Transverse colon (tissue), 4 donors: ENCODE measurements around the gene UBR3. TPM values are rescaled to one million over a fixed set of nuclear protein-coding genes. Genes with fewer than 3 reads are reported as not detected.

Experiments
- DNase-seq: peaks from one replicate; pipeline ENCODE4 v3.0.0-alpha.2; 2019
- H3K27ac ChIP-seq, 4 donors: fragments of 200-600 bp; sonication (generic); 2 replicates each; pipeline ENCODE4 v1.5.1; 2016 to 2018; ENCODE audit warnings: inconsistent platforms in 4 of 4
- H3K27me3 ChIP-seq: fragments of 200-600 bp; sonication (generic); 2 replicates; pipeline ENCODE4 v1.5.1; 2017; ENCODE audit warnings: inconsistent platforms
- H3K36me3 ChIP-seq, 4 donors: fragments of 200-600 bp; sonication (generic); 2 replicates each; pipeline ENCODE4 v1.5.1; 2017 to 2019; ENCODE audit warnings: inconsistent platforms in 4 of 4
- H3K4me1 ChIP-seq, 4 donors: fragments of 200-600 bp; sonication (generic); 2 replicates each; pipeline ENCODE4 v1.5.1; 2017 to 2020; ENCODE audit warnings: inconsistent platforms in 4 of 4
- H3K4me3 ChIP-seq, 4 donors: fragments of 200-600 bp; sonication (generic); 1 replicate in 1 of 4; 2 replicates in 3 of 4; pipeline versions ENCODE4 v1.5.1 to v1.6.1; 2017 to 2019; ENCODE audit warnings: inconsistent platforms in 4 of 4
- H3K9me3 ChIP-seq, 2 donors: fragments of 200-600 bp; sonication (generic); 2 replicates each; pipeline ENCODE4 v1.5.1; 2017 to 2019; ENCODE audit warnings: inconsistent platforms in 2 of 2
- EP300 ChIP-seq: sonication (generic); formaldehyde crosslinking; IDR thresholded peaks from one replicate; pipeline ENCODE4 v1.6.1; 2017; ENCODE audit warnings: antibody characterized with exemption, low read depth
- POLR2A ChIP-seq: fragments of 450-650 bp; IDR thresholded peaks from one replicate; pipeline ENCODE4 v1.6.1; 2016; ENCODE audit warnings: antibody characterized with exemption, mild to moderate bottlenecking, moderate library complexity
- POLR2AphosphoS5 ChIP-seq, 3 donors: sonication (generic); formaldehyde crosslinking; IDR thresholded peaks; one replicate each; pipeline ENCODE4 v1.6.1; 2016; ENCODE audit warnings: antibody characterized with exemption in 3 of 3
- WGBS, 2 donors: methylation state at CpG; one replicate each; pipeline ENCODE4 v1.1.5; 2018; ENCODE audit warnings: low coverage in 1 of 2; 5-methylcytosine and 5-hydroxymethylcytosine counted together
- in situ Hi-C, 4 donors: fragments of 200-750 bp; cut with MboI; loops; one replicate each; pipeline versions ENCODE4 v1.15.0 to v1.15.1; 2017; ENCODE audit warnings: low sequenced_read_pairs in 3 of 4, low pct_ligation_motif_present in 1 of 4, low pct_unique_long_range_greater_than_20kb in 1 of 4
- intact Hi-C: fragments of 100-400 bp; cut with DNase I; formaldehyde crosslinking; loops from one replicate; pipeline ENCODE4 v1.15.1; 2023; ENCODE audit warnings: low total_unique reads
- total RNA-seq, 4 donors: library from RNA; depleted of rRNA; stranded (reverse); fragments of >200 nt; gene quantifications; one replicate each; pipeline ENCODE4 v1.1.0, GENCODE V29; 2016
- TF ChIP-seq, protein P1 (sequence below), 5 experiments: fragments of 200-600 bp in 3 of 5; fragments of 450-650 bp in 2 of 5; sonication (generic) in 3 of 5; IDR thresholded peaks; 1 replicate in 2 of 5; 2 replicates in 3 of 5; pipeline ENCODE4 v1.5.1; 2016 to 2017; ENCODE audit warnings: antibody characterized with exemption in 5 of 5, inconsistent platforms in 3 of 5, mild to moderate bottlenecking in 2 of 5, moderate library complexity in 1 of 5

UBR3 gene
- total RNA-seq, 4 donors from 2014 or later: 45.2 to 79.0 (median 74.1) TPM

DNA sequence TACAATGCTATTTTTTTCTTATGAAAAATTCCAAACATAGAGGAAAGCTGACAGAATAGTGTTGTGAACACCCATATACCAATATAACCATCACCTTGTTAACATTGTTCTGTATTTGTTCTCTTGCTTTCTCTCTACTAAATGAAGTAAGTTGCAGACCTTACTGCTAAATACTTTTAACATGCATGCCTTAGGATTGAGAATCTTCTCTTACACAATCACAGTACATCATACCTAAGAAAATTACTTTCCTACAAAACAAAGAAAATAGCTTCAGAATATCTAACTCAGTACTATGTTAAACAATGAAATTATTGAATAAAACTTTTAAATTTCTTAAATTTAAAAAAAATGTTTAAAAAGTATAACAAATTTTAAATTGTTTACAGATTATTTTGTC, 136.5 kb downstream of the UBR3 start:
- no peak for TF ChIP-seq POLR2AphosphoS5 (IDR thresholded peaks at IDR 0.05)
- no peak for TF ChIP-seq EP300
- TF ChIP-seq, protein P1, sequence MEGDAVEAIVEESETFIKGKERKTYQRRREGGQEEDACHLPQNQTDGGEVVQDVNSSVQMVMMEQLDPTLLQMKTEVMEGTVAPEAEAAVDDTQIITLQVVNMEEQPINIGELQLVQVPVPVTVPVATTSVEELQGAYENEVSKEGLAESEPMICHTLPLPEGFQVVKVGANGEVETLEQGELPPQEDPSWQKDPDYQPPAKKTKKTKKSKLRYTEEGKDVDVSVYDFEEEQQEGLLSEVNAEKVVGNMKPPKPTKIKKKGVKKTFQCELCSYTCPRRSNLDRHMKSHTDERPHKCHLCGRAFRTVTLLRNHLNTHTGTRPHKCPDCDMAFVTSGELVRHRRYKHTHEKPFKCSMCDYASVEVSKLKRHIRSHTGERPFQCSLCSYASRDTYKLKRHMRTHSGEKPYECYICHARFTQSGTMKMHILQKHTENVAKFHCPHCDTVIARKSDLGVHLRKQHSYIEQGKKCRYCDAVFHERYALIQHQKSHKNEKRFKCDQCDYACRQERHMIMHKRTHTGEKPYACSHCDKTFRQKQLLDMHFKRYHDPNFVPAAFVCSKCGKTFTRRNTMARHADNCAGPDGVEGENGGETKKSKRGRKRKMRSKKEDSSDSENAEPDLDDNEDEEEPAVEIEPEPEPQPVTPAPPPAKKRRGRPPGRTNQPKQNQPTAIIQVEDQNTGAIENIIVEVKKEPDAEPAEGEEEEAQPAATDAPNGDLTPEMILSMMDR (IDR thresholded peaks at IDR 0.05): no peak
- no peak for TF ChIP-seq POLR2A
- Histone ChIP-seq H3K27ac (no peak overlapping the region), H3K27me3 (no peaks in the 10 kb centered on the region), H3K4me3 (no peak overlapping the region), H3K4me1 (peaks cover 0 to 8% (median 4%) of the 10 kb centered on the region in 4 donors), H3K9me3 (no peaks in the 10 kb centered on the region), H3K36me3 (peaks cover 0 to 33% (median 4%) of the 10 kb centered on the region in 4 donors)
- intact Hi-C loops: no loop called here
- in situ Hi-C loops: no loop called here
- DNase-seq: no peak

DNA sequence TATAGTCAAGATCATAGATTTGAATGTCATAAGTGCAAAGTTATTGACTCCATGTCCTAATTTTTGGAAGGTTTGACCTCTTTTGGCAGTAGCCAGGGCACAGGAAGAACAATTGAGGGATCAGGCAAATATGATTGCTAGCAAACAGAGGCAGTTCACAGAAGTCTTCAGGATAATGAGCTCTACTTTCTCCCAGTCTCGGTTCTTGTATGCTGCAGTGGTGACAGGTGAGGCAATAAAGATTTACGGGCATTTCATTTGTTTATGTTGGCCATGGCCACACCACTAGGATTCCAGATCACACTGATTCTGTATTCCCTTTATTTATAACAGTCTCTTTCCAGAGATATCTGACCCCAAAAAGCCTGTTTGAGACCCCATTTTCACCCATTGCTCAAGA, 137.5 kb downstream of the UBR3 start:
- no peak overlapping the region for H3K4me3 ChIP-seq
- H3K4me1 ChIP-seq: peaks cover 0 to 8% (median 4%) of the 10 kb centered on the region in 4 donors
- TF ChIP-seq, protein P1 (IDR thresholded peaks at IDR 0.05): no peak
- no peak for TF ChIP-seq POLR2AphosphoS5 (IDR thresholded peaks at IDR 0.05)
- TF ChIP-seq EP300: no peak
- TF ChIP-seq POLR2A: no peak
- in situ Hi-C loops (no loop called here), intact Hi-C loops (no loop called here)
- 29% methylated on average over 1 to 2 of the region's 2 CpGs for WGBS, 2 donors
- H3K36me3 ChIP-seq: peaks cover 0 to 31% (median 6%) of the 10 kb centered on the region in 4 donors
- DNase-seq: no peak
- no peaks in the 10 kb centered on the region for H3K9me3 ChIP-seq
- no peak overlapping the region for H3K27ac ChIP-seq
- H3K27me3 ChIP-seq: no peaks in the 10 kb centered on the region

DNA sequence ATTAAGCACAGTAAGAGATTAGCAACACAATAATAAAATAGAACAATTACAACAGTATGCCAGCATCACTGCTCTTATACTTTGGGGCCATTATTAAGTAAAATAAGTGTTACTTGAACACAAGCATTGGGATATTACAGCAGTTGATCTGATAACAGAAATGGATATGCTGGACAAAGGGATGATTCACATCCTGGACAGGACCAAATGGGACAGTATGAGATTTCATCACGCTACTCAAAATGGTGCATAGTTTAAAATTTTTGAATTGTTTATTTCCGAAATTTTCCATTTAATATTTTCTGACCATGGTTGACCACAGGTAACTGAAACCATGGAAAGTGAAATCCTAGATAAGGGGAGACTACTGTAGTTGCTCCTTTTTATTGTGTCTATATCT, 138.2 kb downstream of the UBR3 start:
- intact Hi-C loops (no loop called here), in situ Hi-C loops (no loop called here)
- Histone ChIP-seq H3K4me3 (no peak overlapping the region), H3K36me3 (peaks cover 0 to 25% (median 5%) of the 10 kb centered on the region in 4 donors), H3K4me1 (peaks cover 0 to 8% (median 4%) of the 10 kb centered on the region in 4 donors), H3K27ac (no peak overlapping the region), H3K27me3 (no peaks in the 10 kb centered on the region), H3K9me3 (no peaks in the 10 kb centered on the region)
- no peak for TF ChIP-seq POLR2A
- TF ChIP-seq POLR2AphosphoS5 (IDR thresholded peaks at IDR 0.05): no peak
- TF ChIP-seq, protein P1 (IDR thresholded peaks at IDR 0.05): no peak
- TF ChIP-seq EP300: no peak
- DNase-seq: no peak
- WGBS, 2 donors: 90 to 97% methylated on average over 2 of the region's 2 CpGs

DNA sequence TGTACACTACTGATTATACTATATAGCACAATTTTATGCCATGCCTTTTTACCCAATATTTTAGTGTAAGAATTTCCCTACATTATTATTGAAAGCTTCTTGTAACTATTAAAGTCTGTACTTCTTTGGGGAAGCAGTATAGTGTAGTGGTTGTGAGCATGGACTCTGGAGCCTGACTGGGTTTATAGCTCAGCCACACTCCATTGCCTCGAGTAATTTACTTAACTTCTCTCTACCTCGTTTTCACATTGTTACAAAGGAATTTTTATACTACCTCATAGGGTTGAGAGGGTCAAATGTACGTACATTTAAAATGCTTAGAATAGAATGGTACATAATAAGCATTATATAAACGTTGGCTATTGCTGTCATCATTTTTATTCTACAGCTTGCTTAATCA, 139.2 kb downstream of the UBR3 start:
- WGBS, 2 donors: 35 to 40% methylated on average over 4 of the region's 4 CpGs
- H3K4me1 ChIP-seq: peaks cover 0 to 8% (median 4%) of the 10 kb centered on the region in 4 donors
- peaks cover 0 to 19% (median 5%) of the 10 kb centered on the region in 4 donors for H3K36me3 ChIP-seq
- H3K9me3 ChIP-seq: no peaks in the 10 kb centered on the region
- intact Hi-C loops: no loop called here
- TF ChIP-seq POLR2AphosphoS5 (IDR thresholded peaks at IDR 0.05): no peak
- TF ChIP-seq EP300: no peak
- DNase-seq: peak; percentile 16
- in situ Hi-C loops: no loop called here
- H3K4me3 ChIP-seq: no peak overlapping the region
- H3K27me3 ChIP-seq: no peaks in the 10 kb centered on the region
- no peak overlapping the region for H3K27ac ChIP-seq

DNA sequence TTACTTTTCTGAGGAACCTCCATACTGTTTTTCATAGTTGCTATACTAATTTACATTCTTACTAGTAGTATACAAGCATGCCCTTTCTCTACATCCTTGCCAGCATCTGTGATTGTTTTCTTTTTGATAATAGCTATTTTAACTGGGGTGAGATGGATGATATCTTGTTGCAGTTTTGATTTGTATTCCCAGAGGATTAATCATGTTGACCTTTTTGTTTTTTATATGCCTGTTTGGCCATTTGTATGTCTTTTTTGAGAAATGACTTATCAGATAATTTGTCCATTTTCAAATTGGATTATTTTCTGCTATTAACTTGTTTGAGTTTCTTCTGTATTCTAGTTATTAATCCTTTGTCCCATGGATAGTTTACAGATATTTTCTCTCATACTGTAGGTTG, 141.5 kb downstream of the UBR3 start:
- TF ChIP-seq POLR2AphosphoS5 (IDR thresholded peaks at IDR 0.05) (no peak), EP300 (no peak), POLR2A (no peak)
- TF ChIP-seq, protein P1 (IDR thresholded peaks at IDR 0.05): no peak
- peaks cover 0 to 8% (median 4%) of the 10 kb centered on the region in 4 donors for H3K4me1 ChIP-seq
- H3K27me3 ChIP-seq: no peaks in the 10 kb centered on the region
- in situ Hi-C loops (no loop called here), intact Hi-C loops (no loop called here)
- no peak overlapping the region for H3K27ac ChIP-seq
- H3K9me3 ChIP-seq: no peaks in the 10 kb centered on the region
- no peak overlapping the region for H3K4me3 ChIP-seq
- H3K36me3 ChIP-seq: peaks cover 0 to 19% (median 5%) of the 10 kb centered on the region in 4 donors
- DNase-seq: no peak
